K562 (cell line): Measurements from ENCODE around the gene SEC14L1. TPM values are rescaled to one million over a fixed set of nuclear protein-coding genes. Genes with fewer than 3 reads are reported as not detected.

ENCODE experiments used
- CHD4 ChIP-seq: fragments of 200-600 bp; sonication (generic); IDR thresholded peaks from 3 replicates; pipeline ENCODE4 v1.6.1; 2012; ENCODE audit warnings: low read depth, mild to moderate bottlenecking, mixed read lengths, low read length, inconsistent platforms; ENCODE audit not compliant: insufficient read depth, insufficient replicate concordance, poor library complexity, severe bottlenecking
- CTCF ChIP-seq, 3 experiments: IDR thresholded peaks in 2 of 3; conservative IDR thresholded peaks in 1 of 3; 2 replicates each; pipeline ENCODE4 v1.5.1; 2011 to 2012; ENCODE audit warnings: low read length in 3 of 3, mild to moderate bottlenecking in 3 of 3, control low read depth in 2 of 3, improper control_type of control experiment in 1 of 3, inconsistent platforms in 1 of 3, low read depth in 1 of 3, mixed read lengths in 1 of 3, moderate library complexity in 1 of 3; ENCODE audit not compliant: insufficient read depth in 2 of 3
- CTCFL ChIP-seq: IDR thresholded peaks from 2 replicates; pipeline ENCODE4 v1.6.1; 2011; ENCODE audit warnings: borderline replicate concordance, low read depth, mild to moderate bottlenecking, moderate library complexity, low read length; ENCODE audit not compliant: insufficient read depth, poor library complexity, severe bottlenecking
- MAFF ChIP-seq: IDR thresholded peaks from 2 replicates; pipeline ENCODE4 v1.6.1; 2012; ENCODE audit warnings: low read length, improper control_type of control experiment
- NUFIP1 ChIP-seq: fragments of 450-650 bp; IDR thresholded peaks from 2 replicates; pipeline ENCODE4 v1.6.1; 2018; ENCODE audit not compliant: partially characterized antibody
- TAF9B ChIP-seq: fragments of 450-650 bp; IDR thresholded peaks from 2 replicates; pipeline ENCODE4 v1.6.1; 2018; ENCODE audit warnings: mild to moderate bottlenecking; ENCODE audit not compliant: partially characterized antibody
- TBL1XR1 ChIP-seq, 2 experiments: IDR thresholded peaks; 2 replicates each; pipeline ENCODE4 v1.6.1; 2012; ENCODE audit warnings: improper control_type of control experiment in 2 of 2, low read length in 2 of 2, mild to moderate bottlenecking in 1 of 2
- ZBTB12 ChIP-seq: fragments of 250-450 bp; sonication (Bioruptor Pico); IDR thresholded peaks from 2 replicates; pipeline ENCODE4 v1.4.0; 2020
- ZNF766 ChIP-seq: fragments of 200-800 bp; sonication (Bioruptor generic); conservative IDR thresholded peaks from 2 replicates; pipeline ENCODE4 v1.6.1; 2016; ENCODE audit warnings: missing genetic modification characterization, missing compliant biosample characterization
- polyA plus RNA-seq, 8 experiments: library from polyadenylated mRNA; depleted of rRNA in 4 of 8; stranded (reverse) in 5 of 8; unstranded in 3 of 8; fragments of >200 nt; fragmentation: Nextera tagmentation in 2 of 8; fragmentation: Illumina TruSeq in 1 of 8; extraction: Ambion mirVana in 2 of 8; extraction: Trizol in 1 of 8; gene quantifications; 2 replicates each; pipeline versions ENCODE4 v1.2.1 to v1.2.3, GENCODE V29; 2011 to 2014; ENCODE audit warnings: inconsistent platforms in 1 of 8, missing spikeins in 1 of 8
- total RNA-seq, 7 experiments: library from RNA; depleted of rRNA in 6 of 7; stranded (reverse); fragments of >200 nt in 6 of 7; fragmentation: Illumina TruSeq in 2 of 7; extraction: Trizol in 2 of 7; gene quantifications; 2 replicates each; pipeline versions ENCODE4 v1.2.1 to v1.2.3, GENCODE V29; 2011 to 2021; ENCODE audit warnings: low replicate concordance in 1 of 7

Gene SEC14L1
- total and polyA plus RNA-seq, 9 of the 15 experiments (the other 6 are each of a cell fraction or from before 2014, with no cell fraction given) = 3.1 to 39.7 (median 15.2) TPM

GRCh38 chr17:77117415-77117814 lies 23.4 kb upstream of the SEC14L1 start (continued):
- TF ChIP-seq TBL1XR1 (IDR thresholded peaks at IDR 0.05; ENCODE audit: low read length in 2 of 2) (no peak), CTCFL (no peak), ZNF766 (CRISPR knock-in tag) (no peak), TAF9B (no peak), MAFF (no peak), NUFIP1 (no peak), CHD4 (no peak), ZBTB12 (CRISPR knock-in tag) (no peak), CTCF (IDR thresholded peaks at IDR 0.05 in 2 of 3, conservative IDR thresholded peaks at IDR 0.05 in 1 of 3; ENCODE audit: insufficient read depth in 2 of 3, low read depth in 1 of 3, low read length in 3 of 3) (no peak)
